ENCODE results near the gene GRIA4.

DNA sequence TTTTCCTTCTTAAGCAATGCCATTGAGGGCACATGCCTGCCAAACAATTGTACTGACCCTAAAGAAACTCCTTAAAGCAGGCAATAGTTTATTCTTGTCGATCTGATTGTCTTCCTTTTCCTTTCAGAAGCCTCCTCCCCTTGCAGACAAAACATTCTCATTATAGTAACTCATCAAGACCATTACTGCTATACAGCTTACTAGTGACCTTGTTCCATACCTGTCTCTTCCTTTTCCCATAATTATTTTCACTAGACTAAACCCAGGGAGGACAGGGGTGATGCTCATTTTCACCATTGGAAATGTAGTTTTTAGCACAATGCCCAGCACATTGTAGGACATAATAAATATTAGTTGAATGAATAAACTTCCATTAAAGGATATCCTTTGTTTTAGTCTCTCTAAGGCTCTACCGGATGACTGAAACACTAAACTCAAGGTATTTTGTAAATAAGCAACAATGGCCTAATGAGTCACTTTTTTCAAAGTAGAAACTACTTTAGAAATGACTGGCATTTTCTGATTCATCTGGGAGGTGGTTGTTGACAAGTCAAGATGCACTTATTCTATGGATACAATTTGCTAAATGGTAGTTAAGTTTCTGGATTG lies 421.4 kb downstream of the GRIA4 start:
- TF ChIP-seq CTCF (IDR thresholded peaks at IDR 0.05) = no peak
- no peak for TF ChIP-seq EZH2 (IDR thresholded peaks at IDR 0.05)
- no peak for TF ChIP-seq EZH2phosphoT487 (IDR thresholded peaks at IDR 0.05)

Measured in neural progenitor cell (in vitro differentiated cells).